NCI-H2171 (cell line): Measurements from ENCODE around the gene IFNA7.
"Not testable (repeated sequence)": the region's sequence is repeated elsewhere in the genome, so short reads cannot be mapped to it uniquely, and the experiment has no call there.

Source experiments
- DNase-seq: peaks from one replicate; lab custom pipeline; 2025; lab: John Stamatoyannopoulos, UW

The IFNA7 gene

GRCh38 chr9:21182810-21183736, 18.9 kb downstream of the IFNA7 start:
- DNase-seq, result not testable (repeated sequence)

DNA sequence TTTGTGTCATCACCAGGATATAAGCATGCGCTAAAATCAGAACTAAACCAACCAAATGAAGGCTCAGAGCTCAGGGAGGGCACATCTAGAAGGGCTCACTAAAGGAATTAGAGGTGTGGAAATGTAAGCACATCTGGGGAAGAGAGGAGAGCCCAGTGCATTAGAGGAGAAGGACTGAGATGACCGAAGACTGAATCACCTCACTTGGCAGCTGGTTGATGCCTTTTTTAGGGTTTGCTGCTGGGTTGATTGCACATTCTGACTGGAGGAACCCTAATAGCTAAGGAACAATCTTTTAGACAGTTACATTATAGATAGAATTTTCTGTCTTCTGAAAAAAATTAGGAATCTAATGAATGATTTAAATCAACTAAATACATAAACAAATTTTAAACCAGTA, 27.3 kb downstream of the IFNA7 start:
- no peak for DNase-seq

DNA sequence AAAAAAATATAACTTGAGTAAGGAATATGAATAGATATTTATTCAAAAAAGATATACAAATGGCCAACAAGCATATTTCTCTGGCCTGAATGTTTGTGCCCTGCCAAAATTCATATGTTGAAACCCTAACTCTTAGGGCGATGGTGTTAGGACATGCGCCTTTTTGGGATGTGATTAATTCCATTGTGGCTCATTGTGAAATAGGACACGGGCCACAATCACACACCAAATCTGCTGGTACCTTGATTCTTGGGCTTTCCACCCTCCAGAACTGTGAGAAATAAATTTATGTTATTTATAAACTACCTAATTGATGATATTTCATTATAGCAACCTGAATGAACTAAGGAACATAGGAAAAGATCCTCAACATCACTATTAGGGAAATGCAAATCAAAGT, 29.8 kb downstream of the IFNA7 start:
- DNase-seq, result no peak

- DNase-seq, result no peak
These were observed 30.7 kb downstream of the IFNA7 start for GRCh38 chr9:21171351-21171750.

GRCh38 chr9:21166560-21166959, 35.4 kb downstream of the IFNA7 start, which contains the start of gene IFNA21:
IFNA21 (minus strand) TSS chr9:21166660; CDS start chr9:21166612, 48 bp downstream.
- DNase-seq, result not testable (repeated sequence)

DNA sequence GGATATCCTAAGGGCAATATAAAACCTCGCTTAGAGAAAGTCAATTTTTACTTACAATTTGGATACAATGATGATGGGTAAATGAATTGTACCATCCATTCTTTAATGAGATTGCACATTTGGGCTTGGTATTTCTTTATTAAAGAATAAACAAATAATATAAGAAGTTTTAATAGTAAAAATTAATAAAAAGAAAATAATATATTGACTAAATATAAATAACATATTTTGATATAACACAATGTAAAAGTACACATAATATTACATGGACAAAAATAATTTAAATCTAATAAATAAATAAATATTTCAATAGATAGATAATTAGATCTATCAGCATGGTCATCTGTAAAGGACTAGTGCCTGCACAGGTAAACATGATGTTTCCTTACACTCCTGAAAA, 36.5 kb downstream of the IFNA7 start:
- DNase-seq, result no peak

DNA sequence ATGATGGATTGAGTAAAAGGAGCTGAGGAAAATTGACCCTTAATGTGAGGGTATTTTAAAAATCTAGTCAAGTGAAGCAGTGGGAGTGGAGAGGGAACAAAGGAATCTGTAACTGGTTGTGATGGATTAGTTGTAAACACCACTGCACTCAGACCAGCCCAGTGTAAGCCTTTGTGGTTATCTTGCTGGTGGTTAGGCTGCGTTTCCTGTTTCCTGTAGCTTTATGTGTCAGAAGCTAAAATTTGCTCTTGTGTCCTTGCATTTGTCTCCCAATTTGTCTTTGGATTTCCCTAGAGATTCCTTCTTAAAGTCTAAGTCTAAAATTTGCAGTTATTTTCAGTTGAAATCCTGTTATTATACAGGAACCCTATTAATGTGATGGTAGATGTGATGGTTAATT, 41.8 kb downstream of the IFNA7 start:
- no peak for DNase-seq

DNA sequence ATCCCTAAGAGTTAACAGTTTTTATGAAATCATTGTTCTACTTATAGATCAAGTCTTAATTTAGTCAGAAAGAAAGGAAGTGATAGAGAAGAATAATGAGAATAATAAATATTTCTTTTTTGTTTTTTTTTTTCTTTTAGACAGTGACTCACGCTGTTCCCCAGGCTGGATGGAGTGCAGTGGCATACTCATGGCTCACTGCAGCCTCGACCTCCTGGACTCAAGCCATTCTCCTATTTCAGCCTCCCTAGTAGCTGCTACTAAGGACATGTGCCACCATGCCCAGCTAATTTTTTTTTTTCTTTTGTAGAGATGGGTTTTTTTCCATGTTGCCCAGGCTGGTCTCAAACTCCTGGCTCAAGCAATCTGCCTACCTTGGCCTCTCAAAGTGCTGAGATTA, 46.5 kb downstream of the IFNA7 start:
- DNase-seq, result no peak

DNA sequence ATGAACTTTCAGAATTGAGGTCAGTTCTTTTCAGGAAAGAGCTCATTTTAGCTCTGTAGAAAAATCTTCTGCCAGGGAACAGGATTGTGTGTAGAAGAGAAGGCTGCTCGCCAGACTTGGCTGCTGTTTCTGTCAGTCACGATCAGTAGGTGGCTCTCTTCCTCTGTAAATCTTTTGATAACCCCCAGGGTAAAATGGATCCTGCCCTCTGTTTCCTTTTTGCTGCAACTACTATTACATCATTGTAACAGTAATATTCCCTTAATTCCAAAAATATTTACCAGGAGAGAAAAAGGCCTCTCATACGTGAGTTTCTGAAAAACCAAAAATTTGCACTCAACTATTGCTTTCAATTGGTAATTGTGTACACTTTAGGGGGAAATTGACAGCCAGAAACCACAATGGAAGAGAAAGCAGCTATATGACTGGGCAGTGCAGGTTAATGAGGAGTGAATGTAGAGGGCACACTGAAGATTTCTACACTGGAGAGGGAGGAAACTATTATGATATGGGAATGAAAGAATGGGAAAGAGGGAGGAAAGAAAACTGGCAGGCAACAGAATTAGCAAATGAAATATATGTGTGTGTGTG, 47.9 kb downstream of the IFNA7 start:
- DNase-seq, result no peak

- no peak for DNase-seq
These were observed 48.5 kb downstream of the IFNA7 start for GRCh38 chr9:21153336-21154017.
